GM18951 (cell line): ENCODE results near the gene THPO.

Source experiments
- POLR2A ChIP-seq: IDR thresholded peaks from 4 replicates; pipeline ENCODE4 v1.6.1; 2011; ENCODE audit warnings: mild to moderate bottlenecking; ENCODE audit not compliant: insufficient read length, insufficient read depth; ENCODE audit errors: extremely low read depth
- in situ Hi-C: fragments of 300-500 bp; cut with MboI; formaldehyde crosslinking; loops from one replicate; pipeline ENCODE4 v1.12.0; 2022; ENCODE audit warnings: low sequenced_read_pairs, mixed read lengths, inconsistent platforms; ENCODE audit not compliant: unreplicated experiment

The THPO gene

DNA sequence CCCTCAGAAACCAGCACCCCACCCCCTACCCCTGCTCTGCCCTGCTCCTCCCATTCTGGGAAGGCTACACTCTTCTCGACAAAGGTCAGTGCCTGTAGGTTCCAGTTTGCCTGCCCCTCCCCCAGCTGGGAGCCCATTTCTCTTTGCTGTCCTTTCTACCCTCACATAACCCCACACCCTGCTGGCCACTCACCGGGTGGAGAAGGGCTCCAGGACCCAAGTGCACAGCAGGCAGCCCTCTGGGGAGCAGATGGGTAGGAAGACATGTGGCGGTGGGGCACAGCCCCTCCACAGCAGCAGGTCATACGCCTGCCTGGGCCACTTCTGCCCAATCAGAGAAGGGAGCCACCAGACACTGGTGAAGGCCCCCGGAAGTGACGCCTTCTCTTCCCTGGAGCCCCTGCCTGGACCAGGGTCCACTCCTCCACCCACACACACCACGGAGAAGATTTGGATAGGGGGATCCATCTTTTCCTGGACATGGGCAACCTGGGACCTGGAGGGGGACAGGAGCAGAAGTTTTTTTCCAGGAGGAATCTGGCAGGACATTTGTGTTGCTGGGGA is at the start of gene THPO:
Gene THPO, minus strand, starts transcription at position 326 of the 564 bp plus-strand sequence. CDS start 1,948 bp downstream, outside the sequence.
- TF ChIP-seq POLR2A: no peak
- in situ Hi-C loops: no loop called here

DNA sequence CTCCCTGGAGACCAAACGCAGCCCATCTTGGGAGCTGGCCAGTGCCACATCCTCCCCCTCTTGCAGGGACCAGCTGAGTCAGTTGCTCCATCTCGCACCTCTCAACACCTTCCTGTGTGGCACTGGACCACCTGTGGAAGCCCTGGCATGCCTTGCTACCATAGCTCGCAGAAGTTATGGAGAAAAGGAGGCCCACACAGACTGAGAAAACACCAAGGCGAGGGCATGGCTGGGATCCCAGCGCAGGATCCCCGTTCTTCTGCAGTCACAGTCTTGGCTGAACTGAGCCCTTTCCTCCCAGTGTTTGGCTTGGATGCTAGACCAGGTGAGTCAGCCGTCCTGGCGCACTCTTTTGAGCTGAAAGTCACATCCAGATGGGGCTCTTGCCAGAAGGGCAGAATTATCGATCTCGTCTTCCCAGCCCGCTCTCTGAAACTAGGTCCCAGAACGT is 48.7 kb upstream of the THPO start:
- no peak for TF ChIP-seq POLR2A
- in situ Hi-C loops: no loop called here

DNA sequence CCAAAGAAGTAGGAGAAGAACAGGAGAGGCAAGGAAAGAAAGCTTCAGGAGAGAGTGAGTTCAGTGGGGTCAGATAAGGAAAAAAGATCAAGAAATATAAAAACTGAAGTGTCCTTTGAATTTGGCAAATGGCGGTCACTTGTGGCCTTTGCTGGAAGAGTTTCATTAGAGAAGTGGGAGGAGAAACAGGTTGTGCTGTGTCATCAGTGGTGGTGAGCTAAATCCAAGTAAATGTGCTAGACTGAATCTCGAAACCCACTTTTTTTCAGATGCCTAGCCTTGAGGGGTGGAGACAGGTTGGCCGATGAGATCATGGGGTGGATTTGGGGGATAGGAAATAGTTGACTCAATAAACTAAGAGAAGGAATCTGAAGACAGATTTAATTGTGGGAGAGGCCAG is 45.6 kb upstream of the THPO start:
- in situ Hi-C loops: no loop called here
- TF ChIP-seq POLR2A: no peak

DNA sequence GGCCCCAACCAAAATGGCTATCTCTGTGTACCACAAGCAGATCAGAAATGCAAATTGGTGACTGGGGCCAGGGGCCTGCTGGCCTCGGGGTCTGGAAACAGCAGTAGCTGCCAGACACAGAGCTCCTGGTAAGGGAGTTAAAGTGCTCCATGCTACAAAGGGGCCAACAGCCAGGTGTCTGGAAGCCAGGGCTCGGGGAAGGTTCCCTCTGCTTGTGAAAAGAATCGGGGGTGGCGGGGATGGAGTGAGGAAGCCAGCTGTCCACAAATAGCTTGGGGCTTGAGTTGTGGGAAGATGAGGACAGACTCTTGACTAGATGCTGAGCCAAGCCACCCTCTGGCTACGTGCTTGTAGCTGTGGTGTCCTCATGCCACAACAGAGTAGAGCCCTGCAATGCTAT is 41.2 kb upstream of the THPO start:
- TF ChIP-seq POLR2A: no peak
- in situ Hi-C loops: no loop called here

DNA sequence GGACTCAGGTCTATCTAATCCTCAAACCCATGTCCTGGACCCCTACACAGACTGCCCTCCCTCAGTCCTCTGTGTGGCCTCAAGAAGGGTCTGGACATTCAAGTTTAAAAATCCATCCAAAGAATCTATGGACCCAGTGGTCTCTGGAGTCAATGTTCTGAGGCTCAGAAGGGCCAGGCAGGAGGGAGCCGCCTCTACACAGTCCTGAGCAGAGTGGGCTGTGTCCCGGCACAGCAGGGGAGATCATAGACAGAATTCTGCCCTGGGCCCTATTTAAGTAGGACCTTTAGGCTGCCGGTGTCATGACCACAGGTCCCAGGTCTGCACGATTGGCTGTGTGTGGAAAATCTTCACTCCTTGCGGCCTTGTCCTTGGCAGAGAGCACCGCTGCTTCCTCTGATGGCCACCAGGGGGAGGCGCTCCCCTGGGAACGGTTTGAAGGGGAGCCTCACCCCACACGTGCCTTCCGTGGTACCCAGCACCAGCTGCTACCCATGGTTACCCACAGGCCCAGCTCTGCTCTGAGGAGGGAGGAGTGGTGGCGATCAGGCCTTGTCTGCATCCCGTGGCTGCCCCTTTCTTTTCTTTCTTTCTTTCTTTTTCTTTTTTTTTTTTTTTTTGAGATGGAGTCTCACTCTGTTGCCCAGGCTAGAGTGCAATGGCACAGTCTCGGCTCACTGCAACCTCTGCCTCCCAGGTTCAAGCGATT is 39.8 kb upstream of the THPO start:
- in situ Hi-C loops: no loop called here
- TF ChIP-seq POLR2A: no peak

DNA sequence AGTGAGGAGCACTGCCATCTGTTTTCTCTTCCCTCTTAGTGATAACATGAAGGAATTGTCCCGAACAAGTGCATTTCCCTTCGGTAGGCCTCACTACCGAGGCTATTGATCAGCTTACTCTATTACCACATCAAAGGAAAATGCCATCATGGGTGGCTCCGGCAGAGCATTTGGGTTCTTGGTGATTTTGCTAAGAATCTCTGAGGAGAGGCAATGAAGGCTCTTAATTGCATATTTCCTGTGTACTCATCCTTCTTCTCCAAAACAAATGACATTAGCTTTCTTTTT is 37.1 kb upstream of the THPO start:
- no peak for TF ChIP-seq POLR2A
- in situ Hi-C loops: no loop called here

DNA sequence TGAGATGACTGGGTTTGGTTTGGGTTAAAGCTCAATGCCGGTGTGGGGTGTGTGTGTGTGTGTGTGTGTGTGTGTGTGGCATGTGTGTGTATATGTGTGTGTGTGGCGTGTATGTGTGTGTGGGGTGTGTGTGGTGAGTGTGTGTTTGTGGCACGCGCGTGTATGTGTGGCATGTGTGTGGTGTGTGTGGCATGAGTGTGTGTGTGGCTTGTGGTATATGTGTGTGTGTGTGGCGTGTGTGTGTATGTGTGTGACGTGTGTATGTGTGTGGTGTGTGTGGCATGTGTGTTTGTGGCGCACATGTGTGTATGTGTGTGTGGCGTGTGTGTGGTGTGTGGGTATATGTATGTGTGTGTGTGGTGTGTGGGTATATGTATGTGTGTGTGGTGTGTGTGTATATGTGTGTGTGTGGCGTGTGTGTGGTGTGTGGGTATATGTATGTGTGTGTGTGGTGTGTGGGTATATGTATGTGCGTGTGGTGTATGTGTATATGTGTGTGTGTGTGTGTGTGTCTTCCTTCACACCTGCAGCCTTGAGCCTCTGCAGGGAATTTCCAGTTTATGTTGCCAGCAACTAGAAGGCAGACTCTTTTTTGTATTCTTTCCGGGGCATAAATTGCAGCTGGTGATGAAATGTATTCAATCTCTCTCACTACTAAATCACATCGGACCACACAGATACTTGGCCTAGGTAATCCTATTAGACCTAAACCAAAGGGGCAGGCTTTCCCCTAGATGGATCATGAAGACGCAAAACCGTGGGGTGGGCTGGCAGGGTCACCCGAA is 36.6 kb upstream of the THPO start:
- TF ChIP-seq POLR2A: no peak
- in situ Hi-C loops: no loop called here

DNA sequence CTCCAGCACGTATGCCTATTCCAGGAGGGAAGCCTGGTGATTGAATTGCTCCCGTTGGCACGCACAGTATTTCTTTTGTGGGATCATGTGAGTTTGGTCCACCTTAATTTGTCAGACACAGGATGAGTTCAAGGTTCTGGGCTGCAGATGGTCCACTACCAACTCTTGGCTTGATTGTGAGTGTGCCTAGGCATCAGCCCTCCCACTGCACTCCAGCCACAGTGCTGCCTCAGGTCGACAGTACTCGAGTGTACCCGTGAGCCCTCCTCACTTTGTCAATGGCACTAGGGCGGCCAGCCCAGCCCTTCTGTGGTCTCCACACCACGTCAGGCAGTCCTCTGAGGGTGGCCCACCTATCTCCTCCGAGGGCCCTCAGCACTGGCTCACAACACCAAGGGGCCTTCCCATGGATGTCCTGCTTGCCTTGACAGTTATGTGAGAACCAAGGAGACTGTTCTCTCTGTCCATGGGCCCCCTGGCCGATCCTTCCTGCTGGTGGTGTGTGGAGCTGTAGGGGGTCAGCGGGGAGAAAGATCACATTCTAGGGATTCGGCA is 32.0 kb upstream of the THPO start:
- in situ Hi-C loops: no loop called here
- TF ChIP-seq POLR2A: no peak

DNA sequence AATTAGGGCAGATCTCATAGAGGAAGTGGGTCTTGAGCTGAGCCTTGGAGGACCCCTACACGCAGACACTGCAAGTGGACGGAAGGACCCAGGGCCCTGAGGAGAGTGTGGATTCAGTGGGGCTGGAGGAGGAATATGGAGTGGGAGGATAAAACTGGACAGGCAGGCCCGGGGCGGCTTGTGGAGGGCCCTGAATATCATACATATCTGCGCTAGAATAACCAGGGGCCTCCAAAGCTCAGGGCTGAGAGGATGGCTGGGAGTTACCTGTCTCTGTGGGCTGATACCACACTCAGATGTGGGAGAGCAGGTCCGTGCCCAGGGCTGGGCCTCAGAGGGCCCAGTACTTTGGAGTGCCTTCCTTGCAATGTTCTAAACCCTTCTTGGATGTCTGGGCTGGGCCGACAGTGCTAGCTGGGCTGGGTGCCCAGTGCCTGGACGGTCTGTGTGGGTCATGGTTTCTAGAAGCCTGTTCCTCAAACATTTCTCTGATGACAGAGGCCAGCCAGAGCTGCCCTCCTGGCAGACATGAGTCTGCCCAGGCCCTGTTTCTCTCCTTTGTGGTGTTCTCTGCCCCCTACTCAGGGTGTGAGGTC is 31.4 kb upstream of the THPO start:
- in situ Hi-C loops: no loop called here

DNA sequence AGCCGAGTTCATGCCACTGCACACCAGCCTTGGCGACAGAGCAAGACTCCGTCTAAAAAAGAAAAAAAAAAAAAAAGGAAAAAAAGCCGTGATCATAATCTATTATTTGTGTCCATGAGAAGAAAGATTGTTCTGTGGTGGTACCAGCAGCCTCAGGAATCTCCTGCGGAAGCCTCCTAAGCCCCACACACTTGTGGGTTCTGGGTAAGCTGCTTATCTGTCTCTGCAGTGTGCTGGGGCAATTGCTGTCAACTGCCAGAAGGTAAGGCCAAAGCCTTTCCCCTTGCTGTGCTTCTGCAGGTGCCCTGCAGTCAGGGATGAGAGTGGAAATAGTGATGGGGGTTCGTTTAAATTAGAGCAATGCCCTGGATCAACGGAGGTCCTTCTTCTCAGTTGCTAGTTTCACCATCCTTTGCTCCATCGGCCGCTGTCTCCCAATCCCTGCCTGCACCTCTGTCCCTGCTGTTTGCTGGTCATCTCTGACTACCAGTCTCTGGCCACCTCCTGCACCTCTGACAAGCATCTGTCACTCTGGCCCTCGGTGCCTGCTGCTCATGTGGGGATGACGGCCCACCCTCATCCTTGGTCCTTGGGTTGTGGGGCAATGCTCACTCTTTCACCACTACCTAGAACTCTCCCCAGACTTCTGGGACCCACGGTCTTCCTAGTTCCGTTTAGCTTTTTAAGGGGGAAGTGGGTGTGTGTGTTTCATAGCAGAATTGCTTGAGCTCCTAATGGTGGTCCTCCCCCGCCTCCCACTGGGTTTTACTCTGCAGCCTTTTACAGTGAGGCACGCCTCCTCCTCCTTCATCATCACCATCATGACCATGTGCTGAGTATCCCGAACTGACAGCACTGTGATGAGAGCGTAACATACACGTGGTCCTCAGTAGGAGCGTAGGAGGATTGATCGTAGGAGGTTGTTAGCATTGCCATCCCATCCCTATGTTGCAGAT is 27.3 kb upstream of the THPO start:
- no peak for TF ChIP-seq POLR2A
- in situ Hi-C loops: no loop called here

More for the DNA sequence above, 31.4 kb upstream of the THPO start:
- TF ChIP-seq POLR2A: no peak

DNA sequence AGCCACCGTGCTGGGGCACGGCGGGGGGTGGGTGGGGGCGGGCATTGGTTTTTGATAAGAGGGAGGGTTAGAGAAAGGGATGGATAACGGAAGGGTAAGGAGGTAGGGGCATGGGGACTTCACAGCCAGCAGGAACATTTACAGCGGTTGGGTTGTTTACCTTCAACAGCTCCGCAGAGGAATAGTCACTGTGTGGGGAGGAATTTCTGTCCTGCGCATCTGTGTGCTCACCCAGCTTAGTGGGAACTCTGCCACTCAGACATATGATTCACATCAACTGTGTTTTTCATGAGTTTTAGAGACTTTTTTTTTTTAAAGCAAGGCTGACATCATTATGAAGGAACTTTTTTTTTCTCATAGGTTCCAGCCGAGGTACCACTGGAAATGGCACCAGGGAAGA is 21.4 kb upstream of the THPO start:
- in situ Hi-C loops: no loop called here
- no peak for TF ChIP-seq POLR2A

DNA sequence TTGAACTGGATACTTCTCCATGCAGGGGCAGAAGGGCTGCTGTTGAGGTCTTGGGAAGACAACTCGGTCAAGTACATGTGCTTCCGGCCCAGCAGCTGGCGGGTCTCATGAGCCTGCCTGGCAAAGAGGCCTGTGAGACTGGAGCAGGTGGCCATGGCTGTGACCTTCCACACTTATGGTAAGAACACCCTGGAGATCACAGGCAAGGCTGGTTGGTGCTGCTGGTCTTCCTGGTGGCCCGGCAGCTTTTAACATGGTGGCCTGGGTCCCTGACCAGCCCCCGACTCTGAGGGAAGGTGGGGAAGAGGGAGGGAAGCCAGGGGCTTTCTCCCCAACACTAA is 17.3 kb upstream of the THPO start:
- TF ChIP-seq POLR2A: no peak
- in situ Hi-C loops: no loop called here

DNA sequence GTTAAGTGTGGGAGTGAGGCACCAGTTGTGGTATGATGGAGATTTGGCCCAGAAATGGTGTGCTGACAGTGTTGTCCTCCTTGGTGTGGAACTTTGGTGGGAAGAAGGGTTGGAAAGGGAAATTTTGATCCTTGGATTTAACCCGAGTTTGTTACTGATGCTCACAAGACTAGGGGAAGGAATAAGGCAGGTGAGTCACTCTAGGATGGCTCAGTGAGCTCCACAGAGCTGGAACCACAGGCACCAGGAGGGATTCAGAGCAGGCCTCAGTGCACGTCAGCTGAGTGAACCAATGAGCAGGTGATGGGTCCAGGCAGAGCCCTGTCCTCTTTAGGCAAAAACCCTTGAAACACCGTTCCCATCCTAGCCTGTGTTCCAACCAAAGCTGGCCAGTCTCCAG is 13.3 kb upstream of the THPO start:
- TF ChIP-seq POLR2A: no peak
- in situ Hi-C loops: no loop called here
